ENCODE results near the gene RNF180. TPM values are rescaled to one million over a fixed set of nuclear protein-coding genes. Genes with fewer than 3 reads are reported as not detected.

The RNF180 gene
- total and polyA plus RNA-seq, 2 of the 13 experiments (the other 11 are each of a cell fraction or from before 2014, with no cell fraction given), result 0.20 TPM; not detected in 1

- TF ChIP-seq ARID5B (CRISPR knock-in tag; IDR thresholded peaks at IDR 0.05) (no peak), TERF1 (CRISPR knock-in tag; IDR thresholded peaks at IDR 0.05) (no peak), RBM39 (IDR thresholded peaks at IDR 0.05; ENCODE audit: low read depth, low read length, poor library complexity, severe bottlenecking) (no peak), MXD3 (CRISPR knock-in tag; IDR thresholded peaks at IDR 0.05) (no peak), ZNF770 (CRISPR knock-in tag; IDR thresholded peaks at IDR 0.05) (no peak)
Measured at GRCh38 chr5:64330728-64331231, 165.1 kb downstream of the RNF180 start (continued).

Data from HepG2 (cell line).